Colonic mucosa (tissue), 4 donors: ENCODE data around the gene VNN1. TPM values are rescaled to one million over a fixed set of nuclear protein-coding genes. Genes with fewer than 3 reads are reported as not detected.

ENCODE experiments used
- DNase-seq: peaks from one replicate; pipeline ENCODE4 v3.0.0-alpha.2; 2020
- H3K27ac ChIP-seq: fragments of 200-600 bp; one replicate; pipeline ENCODE4 v1.8.0; 2021
- H3K27me3 ChIP-seq: fragments of 200-600 bp; one replicate; pipeline ENCODE4 v1.8.0; 2021
- H3K36me3 ChIP-seq: fragments of 200-600 bp; one replicate; pipeline ENCODE4 v1.8.0; 2021
- H3K4me1 ChIP-seq: fragments of 200-600 bp; one replicate; pipeline ENCODE4 v1.8.0; 2021; ENCODE audit warnings: mild to moderate bottlenecking
- H3K4me3 ChIP-seq: fragments of 200-600 bp; one replicate; pipeline ENCODE4 v1.8.0; 2021
- H3K9ac ChIP-seq, 2 donors: one replicate each; pipeline ENCODE4 v1.7.0; 2013; ENCODE audit warnings: control low read depth in 2 of 2, low read depth in 2 of 2, low read length in 2 of 2
- H3K9me3 ChIP-seq: fragments of 200-600 bp; one replicate; pipeline ENCODE4 v1.8.0; 2021
- intact Hi-C: fragments of 100-400 bp; cut with DNase I; formaldehyde crosslinking; loops from one replicate; pipeline ENCODE4 v1.14.1; 2022
- total RNA-seq, 2 donors: library from RNA; stranded (reverse); fragmentation: NEBNext Ultra II Directional in 1 of 2; extraction: Animal tissue kit (Norgen Biotek cat#: 25700) in 1 of 2; gene quantifications; one replicate each; pipeline ENCODE4 v1.2.1, GENCODE V29; 2021
- TF ChIP-seq, protein P1 (sequence below): fragments of 200-600 bp; IDR thresholded peaks from one replicate; pipeline ENCODE4 v1.8.0; 2022; ENCODE audit warnings: antibody characterized with exemption, mild to moderate bottlenecking
- donor health status: healthy.
- donor health status: DM: no; HTN: no; CAD: no.
- donor health status: DM: no; HTN: no; CAD: no.

VNN1 gene
- total RNA-seq, 2 donors from 2014 or later, result 0.62 to 6.4 TPM

DNA sequence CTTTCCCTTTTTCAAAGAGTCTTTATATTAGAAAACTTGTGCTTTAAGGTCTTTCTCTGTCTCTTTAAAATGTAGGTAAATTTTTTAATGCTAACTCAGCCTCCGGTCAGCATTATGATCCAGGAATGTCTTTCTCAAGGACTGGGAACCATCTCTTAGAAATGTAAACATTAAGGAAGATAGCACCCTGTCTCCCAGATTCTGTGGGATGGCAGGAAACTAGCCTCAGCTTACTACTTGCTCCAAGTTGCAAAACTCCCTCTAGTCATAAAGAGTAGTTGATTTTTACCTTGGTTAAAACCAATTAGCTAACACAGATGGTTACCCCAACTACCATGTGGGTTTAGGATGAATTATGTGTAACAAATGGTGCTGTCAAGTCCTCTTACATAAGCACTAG lies 50.2 kb downstream of the VNN1 start:
- Histone ChIP-seq H3K9ac (no peak overlapping the region), H3K4me3 (no peak overlapping the region), H3K9me3 (no peaks in the 10 kb centered on the region), H3K36me3 (no peaks in the 10 kb centered on the region), H3K27me3 (no peaks in the 10 kb centered on the region), H3K4me1 (no peaks in the 10 kb centered on the region), H3K27ac (no peak overlapping the region)
- DNase-seq, result no peak
- intact Hi-C loops, result loop anchor here (10.0 kb wide), 1 partner anchor 129 kb away; the partner anchor contains the start of gene TAAR9
- TF ChIP-seq, protein P1, sequence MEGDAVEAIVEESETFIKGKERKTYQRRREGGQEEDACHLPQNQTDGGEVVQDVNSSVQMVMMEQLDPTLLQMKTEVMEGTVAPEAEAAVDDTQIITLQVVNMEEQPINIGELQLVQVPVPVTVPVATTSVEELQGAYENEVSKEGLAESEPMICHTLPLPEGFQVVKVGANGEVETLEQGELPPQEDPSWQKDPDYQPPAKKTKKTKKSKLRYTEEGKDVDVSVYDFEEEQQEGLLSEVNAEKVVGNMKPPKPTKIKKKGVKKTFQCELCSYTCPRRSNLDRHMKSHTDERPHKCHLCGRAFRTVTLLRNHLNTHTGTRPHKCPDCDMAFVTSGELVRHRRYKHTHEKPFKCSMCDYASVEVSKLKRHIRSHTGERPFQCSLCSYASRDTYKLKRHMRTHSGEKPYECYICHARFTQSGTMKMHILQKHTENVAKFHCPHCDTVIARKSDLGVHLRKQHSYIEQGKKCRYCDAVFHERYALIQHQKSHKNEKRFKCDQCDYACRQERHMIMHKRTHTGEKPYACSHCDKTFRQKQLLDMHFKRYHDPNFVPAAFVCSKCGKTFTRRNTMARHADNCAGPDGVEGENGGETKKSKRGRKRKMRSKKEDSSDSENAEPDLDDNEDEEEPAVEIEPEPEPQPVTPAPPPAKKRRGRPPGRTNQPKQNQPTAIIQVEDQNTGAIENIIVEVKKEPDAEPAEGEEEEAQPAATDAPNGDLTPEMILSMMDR, result no peak

DNA sequence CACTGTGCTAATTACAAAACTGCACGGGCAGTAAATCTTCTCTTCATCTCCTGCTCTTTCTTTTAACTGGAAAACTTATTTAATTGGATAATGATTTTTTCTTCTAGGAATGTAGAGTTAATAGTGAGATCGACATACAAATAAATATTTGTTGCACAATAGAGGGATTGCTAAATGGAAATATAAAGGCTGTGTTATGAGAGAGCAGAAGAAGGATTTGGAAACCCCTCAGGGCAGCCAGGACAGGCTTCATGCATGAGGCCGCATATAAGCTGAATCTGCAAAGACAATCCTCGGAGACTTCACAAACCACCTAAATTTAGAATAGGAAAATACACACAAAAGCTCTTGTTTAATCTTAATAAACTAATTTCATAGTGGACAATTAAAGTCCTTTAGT lies 51.9 kb downstream of the VNN1 start:
- Histone ChIP-seq H3K9me3 (no peaks in the 10 kb centered on the region), H3K36me3 (no peaks in the 10 kb centered on the region), H3K9ac (no peak overlapping the region), H3K4me1 (no peaks in the 10 kb centered on the region), H3K4me3 (no peak overlapping the region), H3K27me3 (no peaks in the 10 kb centered on the region), H3K27ac (no peak overlapping the region)
- TF ChIP-seq, protein P1, result no peak
- intact Hi-C loops, result loop anchor here (10.0 kb wide), 1 partner anchor 127 kb away; the partner anchor contains the start of gene TAAR9
- no peak for DNase-seq

DNA sequence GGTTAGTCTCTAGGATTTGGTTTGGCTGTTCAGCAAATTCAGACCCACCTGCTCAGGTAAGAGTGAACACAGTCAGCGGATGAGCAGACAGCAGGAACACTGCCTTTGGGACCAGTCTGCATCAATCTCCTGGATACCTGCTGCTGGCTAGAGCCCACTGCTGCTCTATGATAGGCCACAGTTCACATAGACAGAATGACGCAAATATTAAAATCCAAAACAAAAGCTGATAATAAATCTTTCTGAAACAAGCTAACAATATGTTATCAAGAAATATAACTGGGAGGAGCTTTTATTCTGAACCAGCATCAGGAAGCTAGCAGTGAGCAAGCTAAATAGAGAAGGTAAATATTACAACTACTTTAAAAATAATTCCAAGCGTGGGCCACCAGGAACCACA lies 54.8 kb downstream of the VNN1 start, which contains the start of gene TAAR1:
Gene TAAR1, minus strand, starts transcription at position 101 of the 400 bp plus-strand sequence. CDS start 13,179 bp downstream, outside the sequence.
- no peaks in the 10 kb centered on the region for H3K9me3 ChIP-seq
- no peak within 1 kb of the TSS for H3K9ac ChIP-seq
- intact Hi-C loops, result no loop called here
- H3K27ac ChIP-seq, result no peak within 1 kb of the TSS
- no peaks in the 10 kb centered on the region for H3K27me3 ChIP-seq
- TF ChIP-seq, protein P1, result no peak
- no peaks in the 10 kb centered on the region for H3K36me3 ChIP-seq
- no peak for DNase-seq
- no peaks in the 10 kb centered on the region for H3K4me1 ChIP-seq
- H3K4me3 ChIP-seq, result no peak within 1 kb of the TSS

DNA sequence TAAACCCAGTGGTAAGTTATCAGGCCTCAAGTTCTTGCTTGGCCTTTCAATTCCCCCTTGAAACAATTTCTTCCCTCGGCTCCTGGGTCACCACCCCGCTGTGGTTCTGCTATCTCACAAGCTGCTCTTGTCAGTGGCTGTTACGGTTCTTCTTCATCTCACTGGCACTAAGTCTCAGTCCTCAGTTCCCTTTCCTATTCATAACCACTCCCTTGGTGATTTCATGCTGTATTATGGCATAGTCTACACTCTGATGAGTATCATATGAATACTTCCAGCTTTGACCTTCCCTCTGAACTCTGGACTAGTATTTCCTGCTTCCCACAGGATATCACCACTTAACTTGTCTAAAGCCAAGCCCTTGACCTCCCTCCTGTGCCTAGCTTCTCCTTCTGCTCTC lies 62.8 kb downstream of the VNN1 start:
- H3K36me3 ChIP-seq, result no peaks in the 10 kb centered on the region
- no peak overlapping the region for H3K9ac ChIP-seq
- H3K4me1 ChIP-seq, result no peaks in the 10 kb centered on the region
- H3K4me3 ChIP-seq, result no peak overlapping the region
- no peak for DNase-seq
- no peaks in the 10 kb centered on the region for H3K27me3 ChIP-seq
- intact Hi-C loops, result no loop called here
- TF ChIP-seq, protein P1, result no peak
- no peaks in the 10 kb centered on the region for H3K9me3 ChIP-seq
- no peak overlapping the region for H3K27ac ChIP-seq

DNA sequence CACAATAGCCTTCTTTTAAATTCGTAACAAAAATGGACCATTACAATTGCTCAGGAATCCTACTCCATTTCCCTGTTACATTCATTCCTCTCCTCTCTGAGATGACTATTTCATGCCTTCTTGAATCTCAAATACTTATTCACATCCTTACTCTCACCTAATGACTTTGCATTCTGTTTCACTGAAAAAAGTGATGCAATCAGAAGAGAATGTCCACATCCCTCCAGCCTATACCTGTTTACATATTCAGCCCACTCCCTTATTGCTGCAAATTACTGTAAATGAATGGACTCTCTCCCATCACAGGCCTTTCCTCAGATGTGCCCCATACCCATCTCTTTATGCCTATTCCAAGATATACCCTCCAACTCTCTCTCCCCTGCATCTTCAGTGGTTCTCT lies 63.4 kb downstream of the VNN1 start:
- no peaks in the 10 kb centered on the region for H3K36me3 ChIP-seq
- H3K27ac ChIP-seq, result no peak overlapping the region
- intact Hi-C loops, result no loop called here
- H3K27me3 ChIP-seq, result no peaks in the 10 kb centered on the region
- TF ChIP-seq, protein P1, result no peak
- no peaks in the 10 kb centered on the region for H3K4me1 ChIP-seq
- no peak overlapping the region for H3K4me3 ChIP-seq
- H3K9me3 ChIP-seq, result no peaks in the 10 kb centered on the region
- DNase-seq, result no peak
- no peak overlapping the region for H3K9ac ChIP-seq
